ENCODE data around the gene NPHP4.

Gene NPHP4

DNA sequence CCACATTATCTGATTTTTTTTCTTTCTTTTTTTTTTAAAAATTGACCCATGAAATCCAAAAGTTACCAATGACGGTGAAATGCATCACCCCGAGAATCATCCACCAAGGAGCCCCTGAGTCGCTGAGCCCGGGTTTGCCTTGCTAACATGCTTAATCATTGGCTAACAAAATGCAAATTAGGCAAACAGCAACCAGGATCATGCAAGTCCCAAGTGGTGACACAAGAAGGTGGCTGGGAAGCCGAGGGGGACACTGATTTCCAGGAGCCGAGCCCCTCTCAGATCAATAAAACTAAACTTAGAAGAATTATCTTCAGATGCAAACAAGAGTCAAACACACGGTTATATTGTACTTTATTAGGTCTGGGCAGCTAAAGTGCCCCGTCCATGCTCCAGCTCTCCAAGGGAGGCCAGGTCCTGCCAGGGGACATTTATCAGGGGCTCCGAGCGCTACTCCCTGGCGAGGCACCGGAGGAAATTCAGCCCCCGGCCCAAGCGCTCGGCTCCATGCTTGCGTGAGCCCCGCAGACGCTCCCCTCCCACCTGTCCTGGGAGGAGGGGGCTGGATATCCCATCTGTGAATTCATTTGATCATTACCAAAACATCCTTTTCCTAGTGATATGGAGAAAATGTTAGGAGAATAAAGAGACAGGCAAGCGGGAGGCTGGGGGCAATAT lies 154.1 kb downstream of the NPHP4 start:
- H3K4me3 ChIP-seq (ENCODE audit: low read depth, low read length), result no peak overlapping the region

DNA sequence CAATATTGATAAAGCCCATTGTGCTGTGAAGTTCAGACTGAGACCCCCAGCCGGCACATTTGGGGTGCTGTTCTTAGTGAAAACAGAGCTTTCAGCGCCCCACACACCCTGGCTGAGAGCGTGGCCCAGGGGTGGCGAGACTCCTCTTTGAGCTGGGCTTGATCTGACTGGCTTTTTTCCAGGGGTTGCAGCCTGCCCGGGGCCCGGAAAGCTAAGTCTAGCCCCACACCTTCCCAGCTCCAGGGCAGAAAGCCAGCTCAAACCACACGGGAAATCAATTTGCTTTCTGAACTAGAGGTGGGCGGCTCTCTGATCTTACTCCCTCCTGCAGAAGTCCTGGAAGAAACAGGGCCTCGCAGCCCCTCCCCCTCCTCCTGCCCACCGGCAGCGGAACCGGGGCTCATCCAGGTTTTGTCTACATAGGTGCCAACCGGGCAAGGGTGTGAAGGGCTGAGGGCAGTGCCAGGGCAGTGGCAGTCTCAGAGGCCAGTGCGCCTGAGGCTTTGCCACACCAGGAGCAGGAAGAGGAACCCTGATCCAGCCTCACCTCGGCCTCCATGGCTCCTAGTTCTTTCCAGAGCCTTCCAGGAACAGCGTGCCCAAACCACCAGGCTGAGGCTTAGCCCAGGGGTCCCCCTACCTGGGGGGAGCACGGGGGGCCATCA lies 155.3 kb downstream of the NPHP4 start:
- H3K4me3 ChIP-seq (ENCODE audit: low read depth, low read length), result no peak overlapping the region

DNA sequence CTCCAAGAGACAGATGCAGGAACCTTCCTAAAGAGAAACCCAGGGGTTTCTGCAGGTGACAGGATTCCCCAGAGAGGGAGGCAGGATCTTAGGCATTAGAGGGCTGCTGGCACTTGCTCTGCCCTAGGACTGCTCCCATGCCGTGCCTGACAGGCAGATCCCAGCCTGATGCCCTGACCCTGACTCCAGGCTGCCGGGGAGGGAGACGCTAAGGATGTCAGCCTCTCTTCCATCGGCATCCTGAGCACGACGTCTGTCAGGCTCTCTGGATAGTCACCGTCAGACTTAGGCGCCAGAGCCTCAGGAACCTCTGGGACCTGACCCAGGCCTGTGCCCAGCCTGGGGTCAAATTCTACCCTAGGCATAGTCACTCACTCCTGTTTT lies 157.1 kb downstream of the NPHP4 start:
- H3K4me3 ChIP-seq (ENCODE audit: low read depth, low read length), result no peak overlapping the region

DNA sequence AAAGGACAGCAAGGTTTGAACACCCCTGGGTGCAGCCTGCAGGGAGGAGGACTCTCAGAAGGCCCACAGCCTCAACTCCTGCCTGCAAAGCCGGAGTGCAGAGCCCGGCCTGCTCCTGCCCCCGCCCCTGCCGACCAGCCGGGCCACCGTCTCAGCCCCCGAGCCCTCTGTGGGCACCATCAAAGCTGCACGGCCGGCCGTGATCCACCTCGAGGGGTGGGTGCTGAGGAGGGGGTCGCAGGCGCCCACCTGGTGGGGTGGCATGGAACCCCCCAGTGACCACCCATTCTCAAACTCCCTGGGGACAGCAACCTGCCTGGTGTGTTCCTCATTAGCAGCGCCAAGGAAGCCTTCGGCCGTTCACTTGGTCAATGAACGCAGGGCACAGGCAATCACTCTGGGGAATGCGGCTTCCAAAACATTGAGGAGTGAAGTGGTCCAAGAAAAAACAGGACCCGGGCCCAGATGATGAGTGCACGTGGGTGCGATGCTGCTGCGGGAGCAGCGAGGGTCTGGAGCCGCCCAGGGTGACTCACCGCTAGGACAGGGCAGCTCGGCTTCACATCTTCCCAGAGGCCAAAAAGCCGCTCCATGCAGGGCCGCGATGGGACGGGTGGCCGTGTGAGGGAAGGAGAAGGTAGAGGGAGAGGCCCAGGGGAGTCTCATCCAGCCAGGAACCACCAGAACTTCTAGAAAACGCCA lies 157.6 kb downstream of the NPHP4 start:
- H3K4me3 ChIP-seq (ENCODE audit: low read depth, low read length), result no peak overlapping the region

DNA sequence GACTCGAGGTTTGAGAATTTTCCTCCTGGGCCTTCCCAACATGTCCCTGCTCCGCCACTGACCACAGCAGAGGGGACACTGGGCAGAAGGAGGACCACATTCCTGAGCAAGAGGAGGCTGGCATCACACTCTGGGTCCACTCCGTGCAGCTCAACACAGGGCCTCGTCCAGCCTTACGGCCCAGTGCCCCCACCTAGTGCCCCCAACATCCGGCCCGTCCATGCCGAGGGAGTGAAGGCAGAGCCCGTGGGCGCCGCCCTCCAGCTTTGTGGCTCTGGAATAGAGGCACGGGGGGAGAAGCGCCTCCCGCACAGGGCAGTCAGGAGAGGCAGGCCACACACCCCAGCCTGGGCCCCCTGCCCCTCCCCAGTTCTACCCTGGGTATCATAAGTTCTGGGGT lies 158.3 kb downstream of the NPHP4 start:
- H3K4me3 ChIP-seq (ENCODE audit: low read depth, low read length), result no peak overlapping the region

DNA sequence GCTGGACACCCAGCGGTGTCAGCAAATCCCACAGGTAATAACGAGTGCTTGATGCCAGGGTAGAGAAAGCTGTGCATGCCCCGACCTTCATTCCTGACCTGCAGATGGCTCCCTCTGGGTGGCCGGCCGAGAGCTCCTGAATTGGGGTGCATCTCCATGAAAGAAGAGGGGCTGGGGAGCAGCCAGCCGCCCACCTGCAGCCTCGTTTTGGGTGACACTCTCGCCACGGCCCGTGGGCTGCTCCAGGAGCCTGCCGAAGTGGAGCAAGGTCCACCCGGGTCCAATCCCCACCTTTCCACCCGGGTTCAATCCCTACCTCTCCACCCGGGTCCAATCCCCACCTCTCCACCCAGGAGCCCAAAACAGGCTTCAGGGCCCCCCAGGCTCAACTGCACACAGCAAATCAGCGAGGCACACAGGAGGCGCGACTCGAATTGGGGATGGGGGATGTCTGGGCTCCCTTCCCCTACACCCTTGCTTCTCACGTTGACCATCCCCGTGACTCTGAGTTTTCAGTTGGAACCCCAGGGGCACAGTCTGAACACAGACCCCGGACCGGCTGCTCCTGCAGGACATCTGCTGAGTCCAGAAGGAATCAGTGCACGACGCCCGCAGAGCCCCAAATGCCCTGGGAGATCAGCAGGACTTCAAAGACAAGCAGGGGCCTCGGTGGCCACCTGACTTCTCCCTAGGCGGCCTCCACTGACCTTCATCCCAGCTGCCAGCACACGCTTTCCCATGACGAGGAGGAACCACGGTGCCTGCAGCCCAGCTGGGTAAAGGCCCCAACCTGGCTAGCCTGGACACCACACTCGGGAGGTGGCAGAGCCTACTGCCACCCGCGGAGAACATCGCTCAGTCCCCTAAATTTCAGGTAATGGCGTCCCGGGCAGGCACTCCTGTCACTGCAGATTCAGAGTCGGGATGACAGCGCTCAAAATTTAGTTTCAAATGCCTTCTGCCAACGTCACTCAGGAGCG lies 159.0 kb downstream of the NPHP4 start:
- H3K4me3 ChIP-seq (ENCODE audit: low read depth, low read length), result no peak overlapping the region

DNA sequence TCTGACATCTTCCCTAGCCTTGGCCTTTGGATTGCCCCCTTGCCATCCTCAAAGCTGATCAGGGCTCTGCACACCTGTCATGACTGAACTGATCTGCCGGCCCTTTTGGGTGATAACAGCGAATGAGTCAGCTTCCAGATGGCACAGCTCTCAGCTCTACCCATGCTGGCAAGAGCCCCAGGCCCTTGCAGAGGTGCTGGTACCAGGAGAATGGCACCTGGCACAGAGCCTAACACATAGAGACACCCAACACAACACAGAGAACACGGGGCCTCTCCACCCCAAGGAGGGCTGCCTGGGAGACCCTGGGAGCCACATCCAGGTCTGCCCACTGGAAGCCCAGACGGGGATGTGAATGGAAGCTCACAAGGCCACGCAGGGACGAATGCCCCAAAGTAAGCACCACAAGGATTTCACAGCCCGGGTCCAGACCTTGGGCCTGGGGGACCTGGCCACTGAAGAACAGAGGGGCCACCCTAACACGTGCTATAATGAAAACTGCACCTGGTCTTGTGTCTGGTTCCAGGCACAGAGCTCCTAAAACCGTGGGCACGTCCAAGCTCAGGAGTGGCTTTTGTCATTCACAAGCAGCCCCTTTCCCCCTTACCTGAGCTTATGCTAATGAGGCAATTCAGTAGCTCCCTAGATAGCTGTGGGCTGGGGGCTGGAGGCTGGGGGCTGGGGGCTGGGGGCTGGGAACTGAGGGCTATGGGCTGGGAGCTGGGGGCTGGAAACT lies 160.5 kb downstream of the NPHP4 start:
- H3K4me3 ChIP-seq (ENCODE audit: low read depth, low read length), result no peak overlapping the region

DNA sequence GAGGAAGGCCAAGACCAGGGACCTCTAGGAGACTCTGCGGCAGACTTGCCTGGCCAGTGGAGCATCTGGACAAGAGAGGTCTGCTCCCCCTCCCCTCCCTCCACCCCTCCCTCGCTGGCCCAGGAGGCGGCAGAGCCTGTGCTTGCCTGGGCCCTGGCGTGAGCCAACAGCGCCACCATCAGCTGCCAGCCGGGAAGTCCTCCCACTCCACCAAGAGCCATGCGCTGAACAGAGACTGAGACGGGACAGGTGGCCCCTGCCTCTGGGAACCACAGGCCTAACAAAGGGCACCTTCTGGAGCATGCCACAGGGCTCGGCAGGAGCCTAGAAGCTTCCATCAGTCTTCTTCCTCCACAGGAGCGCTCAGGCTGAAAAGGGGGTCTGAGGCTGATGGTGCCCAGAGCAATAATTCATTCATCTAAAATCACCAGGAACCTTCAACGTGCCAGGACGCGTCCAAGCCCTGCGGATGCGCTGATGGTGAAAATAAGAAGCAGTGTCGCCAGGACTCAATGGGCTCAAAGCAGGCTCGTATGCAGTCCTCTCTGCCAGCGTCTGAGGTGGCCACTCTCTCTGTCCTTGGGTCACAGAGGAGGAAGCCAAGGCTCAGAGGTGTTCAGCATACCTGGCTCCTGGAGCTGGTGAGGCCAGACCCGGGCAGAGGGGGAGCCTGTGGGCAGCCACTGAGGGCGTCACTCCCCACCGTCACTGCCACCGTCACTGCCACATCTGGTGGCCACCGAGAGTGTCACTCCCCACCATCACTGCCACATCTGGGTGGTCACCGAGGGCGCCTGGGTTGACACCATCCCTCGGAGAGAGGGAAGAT lies 161.2 kb downstream of the NPHP4 start:
- H3K4me3 ChIP-seq (ENCODE audit: low read depth, low read length), result no peak overlapping the region

DNA sequence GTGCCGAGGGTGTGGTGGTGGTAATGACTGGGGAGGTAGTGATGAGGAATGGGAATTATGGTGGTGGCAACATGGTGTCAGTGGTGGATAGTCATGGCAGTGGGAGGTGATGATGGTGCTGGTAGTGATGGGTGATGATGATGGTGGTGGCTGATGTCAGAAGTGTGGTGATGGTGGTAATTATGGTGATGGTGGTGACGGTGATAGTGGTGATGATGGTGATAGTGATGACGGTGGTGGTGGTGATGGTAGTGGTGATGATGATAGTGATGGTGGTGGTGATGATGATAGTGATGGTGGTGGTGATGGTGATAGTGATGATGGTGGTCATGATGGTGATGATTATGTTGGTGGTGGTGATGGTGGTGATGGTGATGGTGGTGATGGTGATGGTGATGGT lies 162.8 kb downstream of the NPHP4 start:
- no peak overlapping the region for H3K4me3 ChIP-seq (ENCODE audit: low read depth, low read length)

DNA sequence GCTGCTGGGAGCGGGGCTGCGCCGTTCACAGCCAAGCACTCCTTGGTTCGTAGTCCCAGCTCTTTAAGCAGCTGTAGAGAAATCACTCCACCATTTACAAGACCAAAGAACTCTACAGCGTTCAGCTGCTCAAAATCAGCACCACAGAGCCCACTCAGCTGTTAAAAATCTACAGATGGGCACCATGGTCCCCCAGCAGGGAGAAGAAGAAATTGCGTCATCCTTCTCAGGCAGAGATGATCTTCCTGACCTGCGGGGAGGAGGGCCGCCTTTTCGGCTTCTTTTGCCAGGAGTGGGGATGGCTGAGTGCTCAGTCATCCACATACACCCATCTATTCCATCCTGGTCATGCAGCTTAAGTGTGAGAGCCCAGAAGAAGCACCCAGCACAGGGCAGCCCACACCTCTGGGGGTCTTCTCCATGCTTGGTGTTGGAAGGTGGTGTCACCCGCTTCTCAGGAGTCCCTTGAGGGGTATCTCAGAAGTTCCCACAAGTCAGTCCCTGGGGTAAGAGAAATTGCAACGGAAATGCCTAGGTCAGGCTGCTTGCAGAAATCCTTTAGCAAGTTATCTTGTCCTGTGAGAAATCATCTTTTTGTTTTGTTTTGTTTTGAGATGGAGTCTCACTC lies 163.8 kb downstream of the NPHP4 start:
- no peak overlapping the region for H3K4me3 ChIP-seq (ENCODE audit: low read depth, low read length)

DNA sequence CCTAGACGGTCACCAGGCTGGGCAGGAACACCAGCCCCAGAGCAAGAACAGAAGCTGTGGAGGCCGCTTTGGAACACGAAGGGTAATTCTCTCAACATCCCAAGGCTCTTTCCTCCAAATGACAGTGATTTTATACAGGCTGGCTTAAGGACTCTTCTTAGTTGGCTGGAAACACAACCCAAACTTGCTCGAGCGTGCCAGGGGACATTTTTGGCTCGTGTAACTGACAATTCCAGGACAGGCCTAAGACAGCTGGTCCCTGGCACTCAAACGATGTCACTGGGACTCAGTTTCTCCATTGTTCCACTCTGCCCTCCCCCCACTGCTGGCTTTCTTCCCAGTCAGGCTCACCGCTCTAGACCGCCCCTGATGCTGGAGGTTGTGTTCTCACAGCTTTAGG lies 164.7 kb downstream of the NPHP4 start:
- no peak overlapping the region for H3K4me3 ChIP-seq (ENCODE audit: low read depth, low read length)

DNA sequence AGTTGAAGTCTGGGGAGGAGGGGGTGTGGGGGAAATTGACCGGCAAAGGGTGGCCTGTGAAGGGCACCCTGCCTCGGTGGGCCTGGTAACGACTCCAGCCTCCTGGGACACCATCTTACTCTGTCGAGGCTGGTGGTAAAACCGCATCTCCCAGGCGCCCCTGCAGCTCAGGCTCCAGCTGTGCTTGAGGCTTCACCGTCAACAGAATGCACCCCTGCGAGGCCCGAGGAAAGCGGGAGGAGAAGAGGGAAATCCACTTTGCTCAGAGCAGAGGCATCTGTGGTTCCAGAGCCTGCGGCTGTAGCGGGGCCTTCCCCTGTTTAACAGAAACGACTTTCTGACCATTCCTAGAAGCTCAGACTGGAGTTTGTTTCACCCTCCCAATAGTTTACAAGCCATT lies 165.6 kb downstream of the NPHP4 start:
- H3K4me3 ChIP-seq (ENCODE audit: low read depth, low read length), result no peak overlapping the region

DNA sequence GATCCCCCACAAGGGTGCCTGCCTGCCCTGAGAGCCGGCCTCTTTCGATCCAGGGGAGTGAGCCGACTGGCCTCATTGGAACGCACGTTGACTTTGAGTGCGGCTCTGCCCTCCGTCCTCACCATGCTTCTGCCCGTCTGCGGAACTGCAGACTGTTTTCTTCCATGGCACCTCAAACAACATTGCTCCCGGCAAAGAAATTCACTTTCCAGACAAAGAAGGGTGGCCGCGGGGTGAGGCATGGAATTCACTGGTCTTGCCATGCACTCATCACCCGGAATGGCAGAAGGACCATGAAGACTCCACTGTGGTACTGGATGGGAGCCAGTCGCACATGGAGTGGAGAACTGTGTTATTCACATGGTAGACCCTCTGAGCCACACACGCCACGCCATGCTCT lies 169.5 kb downstream of the NPHP4 start:
- H3K4me3 ChIP-seq (ENCODE audit: low read depth, low read length), result no peak overlapping the region

DNA sequence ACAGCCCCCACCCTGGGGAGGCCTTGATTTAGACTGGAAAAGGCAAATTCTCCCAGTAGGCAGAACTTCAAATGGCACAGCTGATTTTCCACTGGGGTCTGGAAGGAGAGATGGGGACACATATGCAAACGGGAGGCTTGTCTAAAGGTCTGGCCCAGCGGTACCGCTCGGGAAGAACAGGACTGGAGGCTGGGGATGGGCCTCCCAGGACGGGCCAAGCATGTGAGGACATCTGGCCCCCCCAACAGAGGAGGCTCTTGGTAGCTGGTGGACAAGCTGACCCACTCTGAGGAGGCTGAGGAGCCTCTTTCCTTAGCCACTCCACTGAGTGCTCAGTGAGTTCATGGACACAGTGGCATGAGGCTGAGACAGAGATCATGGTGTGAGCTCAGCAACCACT lies 170.0 kb downstream of the NPHP4 start:
- no peak overlapping the region for H3K4me3 ChIP-seq (ENCODE audit: low read depth, low read length)

DNA sequence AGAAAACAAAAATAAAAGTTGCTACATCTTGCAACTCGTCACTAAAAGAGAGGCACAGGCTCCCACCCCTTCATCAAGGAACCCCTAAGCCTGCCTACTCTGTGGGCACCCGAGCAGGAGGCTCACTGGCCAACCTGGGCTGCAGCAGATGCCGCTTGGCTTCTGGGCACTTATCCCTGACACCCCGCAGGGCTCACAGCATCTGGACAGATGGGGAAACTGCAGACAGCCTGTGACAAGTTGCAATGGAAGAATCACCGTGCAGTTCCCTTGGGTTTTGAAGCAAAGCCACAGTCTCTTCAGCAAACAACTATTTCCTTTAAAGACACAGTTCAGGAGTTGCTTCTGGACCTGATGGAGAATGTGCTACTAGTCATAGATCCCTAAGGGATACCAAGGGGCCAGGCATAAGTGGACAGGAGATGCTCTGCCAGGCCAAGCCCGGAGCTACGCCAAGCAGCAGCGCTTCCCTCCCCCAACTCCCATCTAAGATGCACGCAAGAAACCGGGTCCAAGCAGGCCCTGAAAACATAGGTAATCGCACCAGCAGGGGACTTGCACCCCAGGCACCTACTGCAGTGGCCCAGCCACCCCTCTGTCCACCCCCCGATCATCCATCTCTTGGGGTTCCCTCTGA lies 170.6 kb downstream of the NPHP4 start:
- no peak overlapping the region for H3K4me3 ChIP-seq (ENCODE audit: low read depth, low read length)

DNA sequence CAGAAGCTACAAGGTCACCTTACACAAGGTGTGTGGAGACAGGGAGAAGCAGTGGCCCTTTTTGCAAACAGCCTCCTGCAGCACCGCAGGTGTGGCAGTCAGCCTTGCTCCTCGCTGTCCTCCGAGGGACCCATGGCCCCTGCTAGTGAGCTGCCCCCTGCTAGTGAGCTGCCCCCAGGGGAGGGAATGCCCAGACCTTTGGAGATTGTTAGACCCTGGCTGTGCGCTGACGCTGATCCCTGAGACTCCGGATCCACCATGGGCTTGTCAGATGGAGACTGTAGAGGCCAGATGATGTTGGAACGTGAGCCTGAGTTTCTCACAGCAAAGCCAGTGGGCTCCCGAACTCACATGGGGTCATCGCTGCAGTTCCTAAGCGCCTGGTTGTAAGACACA lies 172.2 kb downstream of the NPHP4 start:
- no peak overlapping the region for H3K4me3 ChIP-seq (ENCODE audit: low read depth, low read length)

DNA sequence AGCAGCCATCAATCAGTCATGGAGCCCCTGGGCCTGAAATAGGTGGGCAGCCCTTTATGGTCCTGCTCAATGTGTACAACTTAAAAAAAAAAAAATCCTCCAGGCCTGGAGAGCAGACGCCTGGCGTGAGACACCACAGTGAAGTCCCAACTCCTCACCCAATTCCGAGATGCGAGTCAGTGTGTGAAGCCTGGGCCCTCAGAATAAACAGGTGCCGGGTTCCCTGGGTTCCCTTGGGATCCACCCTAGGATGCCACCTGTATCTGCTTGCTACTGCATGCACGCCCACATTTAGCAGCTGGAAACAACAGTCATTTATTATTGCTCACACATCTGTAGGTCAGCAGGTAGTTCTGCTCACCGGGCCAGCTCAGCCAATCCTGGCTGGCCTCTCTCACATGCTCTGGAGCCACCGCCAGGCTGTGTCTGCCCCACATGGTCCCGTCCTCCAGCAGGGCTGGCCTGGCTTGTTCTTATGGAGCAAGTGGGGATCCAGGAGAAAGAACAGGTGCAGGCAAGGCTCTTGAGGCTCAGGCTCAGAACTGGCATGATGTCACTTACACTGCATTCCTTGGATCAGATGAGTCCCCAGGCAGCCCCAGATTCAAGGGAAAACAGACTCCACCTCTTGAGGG lies 172.7 kb downstream of the NPHP4 start:
- no peak overlapping the region for H3K4me3 ChIP-seq (ENCODE audit: low read depth, low read length)

DNA sequence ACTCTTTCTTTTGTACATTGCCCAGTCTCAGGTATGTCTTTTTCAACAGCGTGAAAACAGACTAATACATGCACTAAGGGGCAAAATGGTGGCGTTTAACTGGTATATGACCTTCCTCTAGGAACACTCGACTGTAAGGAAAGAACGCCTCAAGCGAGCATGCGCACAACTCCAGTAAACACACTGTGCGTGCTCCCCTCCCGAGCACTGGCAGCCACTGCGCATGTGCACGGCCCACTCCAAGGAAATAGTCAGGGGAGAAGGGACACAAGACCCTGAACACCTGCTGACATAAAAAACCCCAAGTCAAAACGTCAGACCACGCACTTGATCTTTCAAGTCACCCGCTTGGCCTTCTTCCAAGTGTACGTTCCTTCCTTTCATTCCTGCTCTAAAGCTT lies 173.5 kb downstream of the NPHP4 start:
- H3K4me3 ChIP-seq (ENCODE audit: low read depth, low read length), result no peak overlapping the region

All from iPS-11a (cell line).